NCI-H146 treated with DMSO at 0.1 percent for 48 hours (cell line): ENCODE measurements around the gene PREP.

Experiments
- DNase-seq: peaks from one replicate; lab custom pipeline; 2025; ENCODE audit not compliant: unreplicated experiment; lab: John Stamatoyannopoulos, UW

Gene PREP

GRCh38 chr6:105397987-105398386, 4.9 kb downstream of the PREP start:
- peak; percentile 39 for DNase-seq

- DNase-seq, result no peak
Measured at GRCh38 chr6:105391705-105392104, 11.2 kb downstream of the PREP start.

DNA sequence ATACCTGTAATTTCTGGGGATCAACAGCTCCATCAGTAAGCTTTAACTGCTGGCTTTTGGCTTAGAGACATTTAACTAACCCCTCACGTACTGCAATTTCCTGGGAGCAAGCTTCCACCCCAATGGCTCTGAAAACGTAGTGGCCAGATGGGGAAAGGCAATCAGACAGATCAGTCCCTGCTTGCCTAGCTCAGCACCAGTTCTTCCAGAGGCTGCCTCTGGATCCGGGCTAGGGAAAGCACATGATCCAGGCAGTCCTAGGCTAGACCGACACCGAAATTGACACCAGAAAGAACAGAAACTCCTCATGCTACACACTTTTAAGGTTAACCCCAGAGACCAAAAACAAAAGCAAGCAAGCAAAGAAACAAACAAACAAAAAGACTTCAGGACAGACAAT, 13.3 kb downstream of the PREP start:
- no peak for DNase-seq

DNA sequence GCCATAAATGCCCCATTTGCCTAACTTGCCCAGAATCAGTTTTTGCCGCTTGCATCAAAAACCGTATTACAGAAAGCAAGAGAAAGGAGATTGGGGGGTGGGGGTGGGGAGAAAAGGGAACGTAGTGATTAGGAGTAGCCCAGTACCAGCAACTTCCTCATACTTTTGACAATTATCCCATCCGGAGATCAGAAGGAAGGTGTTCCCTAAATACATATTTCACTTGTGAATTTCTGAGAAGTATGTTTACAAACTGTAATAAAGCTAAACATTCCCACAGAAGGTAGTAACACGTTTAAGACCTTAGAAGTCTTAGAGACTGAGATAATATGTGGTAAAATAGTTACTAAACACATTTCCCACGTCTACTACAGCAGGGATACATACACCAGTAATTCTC, 14.5 kb downstream of the PREP start:
- DNase-seq, result no peak

- DNase-seq, result no peak
Measured at GRCh38 chr6:105384004-105384403, 18.9 kb downstream of the PREP start.

DNA sequence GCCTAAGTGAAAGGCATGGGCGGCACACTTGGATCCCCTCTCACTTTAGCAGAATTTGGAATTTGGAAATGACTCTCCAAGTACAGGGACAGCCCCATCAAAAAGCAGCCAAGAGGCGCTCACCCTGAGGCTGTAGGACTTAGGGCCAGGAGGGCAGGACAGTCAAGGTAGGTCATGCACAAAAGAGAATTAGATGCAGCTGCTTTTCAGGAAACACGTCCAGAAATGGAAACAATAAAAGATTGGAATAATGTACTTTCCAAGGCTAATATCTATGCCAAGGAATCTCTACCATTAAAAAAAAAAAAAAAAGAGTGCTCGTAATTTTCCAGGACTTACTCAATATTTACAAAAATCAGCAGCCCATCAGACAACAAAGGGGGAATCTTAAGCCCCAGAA, 19.9 kb downstream of the PREP start:
- DNase-seq, result no peak

GRCh38 chr6:105382496-105382895, 20.4 kb downstream of the PREP start:
- DNase-seq, result no peak

- no peak for DNase-seq
Measured at GRCh38 chr6:105380634-105381033, 22.2 kb downstream of the PREP start.

- DNase-seq, result no peak
Measured at GRCh38 chr6:105375797-105376196, 27.1 kb downstream of the PREP start.

DNA sequence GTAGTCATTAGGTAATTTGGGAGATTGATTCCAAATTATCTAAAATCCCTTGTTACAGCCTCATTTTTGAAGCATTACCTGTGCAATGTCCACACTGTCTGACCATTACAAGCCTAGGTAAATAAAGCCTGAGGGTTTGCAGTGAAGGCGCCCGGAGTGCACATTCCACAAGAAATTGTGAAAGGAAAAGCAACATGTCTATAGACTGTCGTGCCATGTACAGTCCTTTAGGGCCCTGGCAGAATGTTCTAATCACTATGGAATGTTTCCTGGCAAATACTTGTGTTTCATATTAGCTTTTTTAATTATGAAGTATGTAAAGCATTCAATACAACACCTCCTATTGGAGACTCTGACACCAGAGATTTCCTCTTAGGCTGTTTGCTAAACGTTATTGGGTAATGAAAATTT, 28.9 kb downstream of the PREP start:
- no peak for DNase-seq

DNA sequence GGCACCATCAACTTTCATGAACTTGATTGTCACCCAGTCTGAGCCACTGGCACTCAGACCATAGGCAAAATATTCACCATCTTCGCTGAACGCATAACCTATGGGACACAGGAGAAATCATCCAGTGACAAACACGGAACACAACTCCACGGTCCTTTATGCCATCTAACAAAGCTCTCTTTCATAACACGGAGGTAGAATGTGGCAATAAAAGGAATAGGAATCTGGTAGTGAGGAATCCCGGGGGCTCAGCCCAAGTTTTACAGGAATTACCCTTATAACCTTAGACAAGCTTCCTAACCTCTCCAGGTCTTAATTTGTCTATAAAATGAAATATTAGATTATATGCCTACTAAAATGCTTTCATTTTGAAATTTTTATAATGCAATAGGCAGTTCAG, 29.4 kb downstream of the PREP start:
- no peak for DNase-seq

DNA sequence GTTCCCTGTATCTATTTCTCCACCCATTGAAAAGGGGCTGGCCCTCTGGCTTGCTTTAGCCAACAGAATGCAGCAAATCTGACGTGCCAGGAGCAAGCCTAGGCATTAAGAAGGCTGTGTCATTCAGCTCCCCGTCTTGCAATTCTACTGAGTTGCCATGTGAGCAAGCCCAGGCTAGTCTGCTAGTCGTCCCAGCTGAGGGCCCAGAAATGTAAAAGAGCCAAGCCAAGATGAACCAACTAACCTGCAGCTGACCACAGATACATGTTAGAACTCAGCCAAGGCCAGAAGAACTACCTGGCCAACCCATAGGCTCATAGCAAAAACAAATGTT, 30.1 kb downstream of the PREP start:
- no peak for DNase-seq

GRCh38 chr6:105372142-105372848, 30.6 kb downstream of the PREP start:
- no peak for DNase-seq

DNA sequence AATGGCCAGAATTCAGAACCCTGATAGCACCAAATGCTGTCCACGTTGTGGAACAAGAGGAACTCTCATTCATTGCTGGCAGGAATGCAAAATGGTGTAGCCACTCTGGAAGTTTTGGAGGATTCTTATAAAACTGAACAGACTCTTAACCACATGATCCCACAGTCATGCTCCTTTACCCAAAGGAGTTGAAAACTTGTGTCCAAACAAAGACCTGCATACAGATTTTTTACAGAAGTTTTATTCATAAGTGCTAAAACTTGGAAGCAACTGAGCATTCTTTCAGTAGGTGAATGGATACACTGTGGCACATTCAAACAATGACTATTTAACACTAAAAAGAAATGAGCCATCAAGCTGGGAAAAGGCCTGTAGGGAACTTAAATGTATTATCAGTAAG, 32.5 kb downstream of the PREP start:
- DNase-seq, result no peak

DNA sequence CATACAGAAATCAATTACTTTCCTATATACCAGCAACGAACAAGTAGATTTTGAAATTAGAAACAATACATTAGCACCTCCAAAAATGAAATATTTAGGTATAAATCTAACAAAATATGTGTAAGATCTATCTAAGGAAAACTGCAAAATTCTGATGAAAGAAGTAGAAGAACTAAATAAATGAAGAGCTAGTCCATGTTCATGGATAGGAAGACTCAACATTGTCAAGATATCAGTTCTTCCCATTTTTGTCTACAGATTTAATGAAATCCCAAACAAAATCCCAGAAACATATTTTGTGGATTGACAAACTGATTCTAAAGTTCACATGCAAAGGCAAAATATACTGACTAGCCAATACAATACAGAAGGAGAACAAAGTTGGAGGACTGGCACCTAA, 33.7 kb downstream of the PREP start:
- DNase-seq, result no peak

- no peak for DNase-seq
Measured at GRCh38 chr6:105364243-105364642, 38.6 kb downstream of the PREP start.

GRCh38 chr6:105363100-105363754, 39.7 kb downstream of the PREP start:
- DNase-seq, result no peak

GRCh38 chr6:105359419-105360370, 43.2 kb downstream of the PREP start:
- no peak for DNase-seq

GRCh38 chr6:105357165-105357564, 45.7 kb downstream of the PREP start:
- no peak for DNase-seq

DNA sequence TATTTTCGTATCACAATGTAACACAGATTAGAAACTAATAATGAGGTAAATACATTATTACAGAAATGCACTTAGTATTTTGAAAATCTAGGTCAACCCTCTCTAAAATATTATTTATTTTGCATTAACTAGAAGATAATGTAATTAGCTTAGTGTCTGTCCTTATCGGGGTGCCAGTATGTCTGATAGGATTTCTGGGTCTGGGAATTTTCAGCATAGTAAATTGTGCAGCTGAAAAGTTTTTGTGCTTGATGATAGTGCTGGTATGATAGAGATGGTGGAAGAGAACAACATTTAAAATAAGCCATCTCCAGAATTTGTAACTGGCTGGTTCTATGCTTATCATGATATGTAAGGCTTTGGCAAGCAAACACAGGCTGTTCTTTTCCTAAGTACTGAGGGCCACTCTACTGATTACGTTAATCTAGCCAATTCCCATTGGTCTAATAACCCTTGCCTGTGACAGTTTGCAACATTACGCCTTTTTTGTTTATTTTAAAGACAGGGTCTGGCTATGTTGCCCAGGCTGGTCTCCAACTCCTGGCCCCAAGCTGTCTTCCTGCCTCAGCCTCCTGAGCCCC, 50.8 kb downstream of the PREP start:
- DNase-seq, result no peak

DNA sequence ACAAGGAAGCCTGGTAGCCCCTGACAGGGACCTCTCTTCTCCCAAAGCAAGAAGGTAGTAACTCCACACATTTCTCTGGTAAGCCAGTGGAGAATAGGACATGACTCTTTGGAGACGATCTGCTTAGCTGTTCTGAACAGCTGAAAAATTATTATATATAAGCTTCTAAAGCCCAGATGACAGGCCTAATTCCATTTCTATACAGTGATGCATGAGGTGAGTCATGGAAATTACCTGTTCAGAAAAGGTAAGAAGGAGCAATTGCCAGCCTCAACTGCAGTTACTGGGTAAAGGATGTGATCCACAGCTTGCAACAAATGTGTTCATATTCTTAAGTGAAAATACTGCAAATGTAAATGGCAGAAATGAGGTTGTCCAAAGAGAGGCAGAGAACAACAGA, 54.0 kb downstream of the PREP start:
- no peak for DNase-seq

- no peak for DNase-seq
Measured at GRCh38 chr6:105346052-105346451, 56.8 kb downstream of the PREP start.
